WTC11 (cell line): ENCODE results near the gene NTRK2.

Experiments used
- CREB1 ChIP-seq: sonication (generic); formaldehyde crosslinking; IDR thresholded peaks from 2 replicates; pipeline ENCODE4 v1.8.0; 2023; ENCODE audit warnings: mild to moderate bottlenecking, missing genetic modification reagents
- ELF4 ChIP-seq: sonication (generic); formaldehyde crosslinking; IDR thresholded peaks from 2 replicates; pipeline ENCODE4 v1.8.1; 2022; ENCODE audit warnings: low read depth, mild to moderate bottlenecking, moderate library complexity, missing genetic modification reagents
- GRHL2 ChIP-seq: fragments of 250-450 bp; sonication (Bioruptor Pico); IDR thresholded peaks from 2 replicates; pipeline ENCODE4 v1.8.0; 2022; ENCODE audit warnings: mild to moderate bottlenecking, moderate library complexity; ENCODE audit not compliant: insufficient replicate concordance, severe bottlenecking
- KAT7 ChIP-seq: sonication (generic); formaldehyde crosslinking; IDR thresholded peaks from 2 replicates; pipeline ENCODE4 v1.8.1; 2023; ENCODE audit warnings: missing genetic modification reagents, mild to moderate bottlenecking, borderline replicate concordance
- NR1H2 ChIP-seq: sonication (generic); formaldehyde crosslinking; IDR thresholded peaks from 2 replicates; pipeline ENCODE4 v1.9.0; 2021; ENCODE audit warnings: mild to moderate bottlenecking, moderate library complexity, missing genetic modification reagents
- NR2C2 ChIP-seq: sonication (generic); formaldehyde crosslinking; IDR thresholded peaks from 2 replicates; pipeline ENCODE4 v1.8.0; 2022; ENCODE audit warnings: mild to moderate bottlenecking, missing genetic modification reagents
- SP1 ChIP-seq: sonication (generic); formaldehyde crosslinking; conservative IDR thresholded peaks from 2 replicates; pipeline ENCODE4 v1.8.1; 2022; ENCODE audit warnings: missing genetic modification reagents
- TP53 ChIP-seq: sonication (generic); formaldehyde crosslinking; IDR thresholded peaks from 2 replicates; pipeline ENCODE4 v1.8.1; 2023; ENCODE audit warnings: mild to moderate bottlenecking, missing genetic modification reagents
- ZNF121 ChIP-seq: sonication (generic); formaldehyde crosslinking; IDR thresholded peaks from 2 replicates; pipeline ENCODE4 v1.8.0; 2023; ENCODE audit warnings: missing genetic modification reagents
- TF ChIP-seq, protein P1 (sequence below): sonication (generic); formaldehyde crosslinking; IDR thresholded peaks from 2 replicates; pipeline ENCODE4 v1.8.1; 2023; ENCODE audit warnings: mild to moderate bottlenecking, missing genetic modification reagents, moderate library complexity
- TF ChIP-seq, protein P2 (sequence below): fragments of 200-600 bp; IDR thresholded peaks from 2 replicates; pipeline ENCODE4 v1.8.0; 2022; ENCODE audit warnings: antibody characterized with exemption
- TF ChIP-seq, protein P3 (sequence below): sonication (generic); formaldehyde crosslinking; IDR thresholded peaks from 2 replicates; pipeline ENCODE4 v1.8.1; 2023; ENCODE audit warnings: mild to moderate bottlenecking, missing genetic modification reagents
- TF ChIP-seq, protein P4 (sequence below): fragments of 250-450 bp; sonication (Bioruptor Pico); IDR thresholded peaks from 2 replicates; pipeline ENCODE4 v1.8.0; 2021; ENCODE audit warnings: mild to moderate bottlenecking
- TF ChIP-seq, protein P5 (sequence below): sonication (generic); formaldehyde crosslinking; IDR thresholded peaks from 2 replicates; pipeline ENCODE4 v1.8.1; 2023; ENCODE audit warnings: mild to moderate bottlenecking, moderate library complexity, missing genetic modification reagents

DNA sequence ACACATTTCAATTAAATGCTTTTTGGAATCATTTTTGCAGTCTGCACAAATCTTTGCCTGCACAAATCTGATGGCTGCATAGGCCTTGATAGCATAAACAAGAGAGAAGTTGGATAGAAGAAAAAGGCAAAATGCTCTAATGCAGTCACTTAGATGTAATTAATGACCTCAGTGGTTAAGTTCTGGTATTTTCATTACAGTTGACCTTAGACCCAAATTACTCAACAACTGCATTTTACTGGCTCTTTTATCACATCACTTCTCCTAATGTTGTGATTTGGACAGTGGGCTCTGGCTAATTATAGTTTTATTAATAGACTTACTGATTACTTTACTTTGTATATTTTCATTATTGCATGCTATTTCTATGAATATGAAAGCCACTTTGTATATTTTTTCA is 34.3 kb downstream of the NTRK2 start:
- no peak for TF ChIP-seq SP1 (CRISPR knock-in tag)
- TF ChIP-seq, protein P1, sequence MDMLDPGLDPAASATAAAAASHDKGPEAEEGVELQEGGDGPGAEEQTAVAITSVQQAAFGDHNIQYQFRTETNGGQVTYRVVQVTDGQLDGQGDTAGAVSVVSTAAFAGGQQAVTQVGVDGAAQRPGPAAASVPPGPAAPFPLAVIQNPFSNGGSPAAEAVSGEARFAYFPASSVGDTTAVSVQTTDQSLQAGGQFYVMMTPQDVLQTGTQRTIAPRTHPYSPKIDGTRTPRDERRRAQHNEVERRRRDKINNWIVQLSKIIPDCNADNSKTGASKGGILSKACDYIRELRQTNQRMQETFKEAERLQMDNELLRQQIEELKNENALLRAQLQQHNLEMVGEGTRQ (CRISPR knock-in tag): no peak
- TF ChIP-seq, protein P2, sequence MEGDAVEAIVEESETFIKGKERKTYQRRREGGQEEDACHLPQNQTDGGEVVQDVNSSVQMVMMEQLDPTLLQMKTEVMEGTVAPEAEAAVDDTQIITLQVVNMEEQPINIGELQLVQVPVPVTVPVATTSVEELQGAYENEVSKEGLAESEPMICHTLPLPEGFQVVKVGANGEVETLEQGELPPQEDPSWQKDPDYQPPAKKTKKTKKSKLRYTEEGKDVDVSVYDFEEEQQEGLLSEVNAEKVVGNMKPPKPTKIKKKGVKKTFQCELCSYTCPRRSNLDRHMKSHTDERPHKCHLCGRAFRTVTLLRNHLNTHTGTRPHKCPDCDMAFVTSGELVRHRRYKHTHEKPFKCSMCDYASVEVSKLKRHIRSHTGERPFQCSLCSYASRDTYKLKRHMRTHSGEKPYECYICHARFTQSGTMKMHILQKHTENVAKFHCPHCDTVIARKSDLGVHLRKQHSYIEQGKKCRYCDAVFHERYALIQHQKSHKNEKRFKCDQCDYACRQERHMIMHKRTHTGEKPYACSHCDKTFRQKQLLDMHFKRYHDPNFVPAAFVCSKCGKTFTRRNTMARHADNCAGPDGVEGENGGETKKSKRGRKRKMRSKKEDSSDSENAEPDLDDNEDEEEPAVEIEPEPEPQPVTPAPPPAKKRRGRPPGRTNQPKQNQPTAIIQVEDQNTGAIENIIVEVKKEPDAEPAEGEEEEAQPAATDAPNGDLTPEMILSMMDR: no peak
- TF ChIP-seq, protein P3, sequence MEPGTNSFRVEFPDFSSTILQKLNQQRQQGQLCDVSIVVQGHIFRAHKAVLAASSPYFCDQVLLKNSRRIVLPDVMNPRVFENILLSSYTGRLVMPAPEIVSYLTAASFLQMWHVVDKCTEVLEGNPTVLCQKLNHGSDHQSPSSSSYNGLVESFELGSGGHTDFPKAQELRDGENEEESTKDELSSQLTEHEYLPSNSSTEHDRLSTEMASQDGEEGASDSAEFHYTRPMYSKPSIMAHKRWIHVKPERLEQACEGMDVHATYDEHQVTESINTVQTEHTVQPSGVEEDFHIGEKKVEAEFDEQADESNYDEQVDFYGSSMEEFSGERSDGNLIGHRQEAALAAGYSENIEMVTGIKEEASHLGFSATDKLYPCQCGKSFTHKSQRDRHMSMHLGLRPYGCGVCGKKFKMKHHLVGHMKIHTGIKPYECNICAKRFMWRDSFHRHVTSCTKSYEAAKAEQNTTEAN (CRISPR knock-in tag): no peak
- TF ChIP-seq, protein P4, sequence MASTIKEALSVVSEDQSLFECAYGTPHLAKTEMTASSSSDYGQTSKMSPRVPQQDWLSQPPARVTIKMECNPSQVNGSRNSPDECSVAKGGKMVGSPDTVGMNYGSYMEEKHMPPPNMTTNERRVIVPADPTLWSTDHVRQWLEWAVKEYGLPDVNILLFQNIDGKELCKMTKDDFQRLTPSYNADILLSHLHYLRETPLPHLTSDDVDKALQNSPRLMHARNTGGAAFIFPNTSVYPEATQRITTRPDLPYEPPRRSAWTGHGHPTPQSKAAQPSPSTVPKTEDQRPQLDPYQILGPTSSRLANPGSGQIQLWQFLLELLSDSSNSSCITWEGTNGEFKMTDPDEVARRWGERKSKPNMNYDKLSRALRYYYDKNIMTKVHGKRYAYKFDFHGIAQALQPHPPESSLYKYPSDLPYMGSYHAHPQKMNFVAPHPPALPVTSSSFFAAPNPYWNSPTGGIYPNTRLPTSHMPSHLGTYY (CRISPR knock-in tag): no peak
- no peak for TF ChIP-seq CREB1 (CRISPR knock-in tag)
- TF ChIP-seq ZNF121 (CRISPR knock-in tag): no peak
- TF ChIP-seq ELF4 (CRISPR knock-in tag): no peak
- TF ChIP-seq NR1H2: no peak
- no peak for TF ChIP-seq KAT7 (CRISPR knock-in tag)
- no peak for TF ChIP-seq GRHL2 (CRISPR knock-in tag)
- TF ChIP-seq NR2C2 (CRISPR knock-in tag): no peak
- TF ChIP-seq, protein P5, sequence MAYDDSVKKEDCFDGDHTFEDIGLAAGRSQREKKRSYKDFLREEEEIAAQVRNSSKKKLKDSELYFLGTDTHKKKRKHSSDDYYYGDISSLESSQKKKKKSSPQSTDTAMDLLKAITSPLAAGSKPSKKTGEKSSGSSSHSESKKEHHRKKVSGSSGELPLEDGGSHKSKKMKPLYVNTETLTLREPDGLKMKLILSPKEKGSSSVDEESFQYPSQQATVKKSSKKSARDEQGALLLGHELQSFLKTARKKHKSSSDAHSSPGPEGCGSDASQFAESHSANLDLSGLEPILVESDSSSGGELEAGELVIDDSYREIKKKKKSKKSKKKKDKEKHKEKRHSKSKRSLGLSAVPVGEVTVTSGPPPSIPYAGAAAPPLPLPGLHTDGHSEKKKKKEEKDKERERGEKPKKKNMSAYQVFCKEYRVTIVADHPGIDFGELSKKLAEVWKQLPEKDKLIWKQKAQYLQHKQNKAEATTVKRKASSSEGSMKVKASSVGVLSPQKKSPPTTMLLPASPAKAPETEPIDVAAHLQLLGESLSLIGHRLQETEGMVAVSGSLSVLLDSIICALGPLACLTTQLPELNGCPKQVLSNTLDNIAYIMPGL (CRISPR knock-in tag): no peak
- TF ChIP-seq TP53: no peak
